ENCODE data around the gene NRGN.

GRCh38 chr11:124748100-124748418 is 8.3 kb downstream of the NRGN start:
- no peak for TF ChIP-seq TAF1 (IDR thresholded peaks at IDR 0.05; ENCODE audit: borderline replicate concordance, insufficient read depth, low read length)
- TF ChIP-seq REST (IDR thresholded peaks at IDR 0.05; ENCODE audit: insufficient read depth in 1 of 2, low read depth in 2 of 2, low read length in 2 of 2) = no peak
- TF ChIP-seq POLR2AphosphoS5 (IDR thresholded peaks at IDR 0.05; ENCODE audit: low read depth, low read length) = no peak
- TF ChIP-seq SIN3A (IDR thresholded peaks at IDR 0.05; ENCODE audit: borderline replicate concordance, insufficient read depth, low read length) = no peak
